GM12878 (cell line): ENCODE data around the gene ACCS. TPM values are rescaled to one million over a fixed set of nuclear protein-coding genes. Genes with fewer than 3 reads are reported as not detected.

Experiments used
- ATAC-seq: fragments of 200-7000 bp; cut with Tn5 transposase; 3 replicates; pipeline ENCODE4 v1.9.1; 2020; ENCODE audit warnings: mild to moderate bottlenecking, moderate library complexity
- BruUV-seq: library from RNA; stranded (reverse); fragments of 400-500 nt; replicated peaks from 2 replicates; lab custom pipeline; 2021; lab: Mats Ljungman, UMichigan
- CTCF ChIA-PET: fragments of 300-600 bp; sonication (Branson Sonifier 250); formaldehyde crosslinking; extraction: SDS; loops from one replicate; lab custom pipeline; 2021; ENCODE audit warnings: inconsistent platforms; lab: Yijun Ruan, JAX
- POLR2A ChIA-PET: fragments of 350-600 bp; formaldehyde crosslinking; extraction: SDS; loops from one replicate; lab custom pipeline; 2021; ENCODE audit warnings: inconsistent platforms; lab: Charles Lee
- RAD21 ChIA-PET: fragments of 300-600 bp; sonication (Branson Sonifier 250); formaldehyde crosslinking; loops from one replicate; lab custom pipeline; 2023; ENCODE audit warnings: antibody characterized with exemption; ENCODE audit not compliant: unreplicated experiment; lab: Charles Lee
- SMC1A ChIA-PET: fragments of 300-600 bp; sonication (Branson Sonifier 250); formaldehyde crosslinking; loops from one replicate; lab custom pipeline; 2023; ENCODE audit not compliant: unreplicated experiment, uncharacterized antibody; lab: Charles Lee
- DNase-seq: peaks from one replicate; pipeline ENCODE4 v3.0.0-alpha.2; 2011; ENCODE audit warnings: low read depth, low spot score
- FAIRE-seq: peaks from 3 replicates; lab custom pipeline; 2011; peaks lifted over from hg19 to GRCh38; lab: Jason Lieb, UNC
- H2AFZ ChIP-seq: 2 replicates; pipeline ENCODE4 v1.6.0; 2011; ENCODE audit warnings: low read depth, low read length, control low read depth; ENCODE audit not compliant: control insufficient read depth
- H3K27ac ChIP-seq: 2 replicates; pipeline ENCODE4 v1.5.1; 2011; ENCODE audit warnings: control low read depth; ENCODE audit not compliant: control insufficient read depth, insufficient read depth
- H3K27me3 ChIP-seq, 2 experiments: replicated peaks in 1 of 2; 2 replicates each; pipeline versions ENCODE4 v1.6.0 to v1.6.1; 2011; ENCODE audit warnings: low read length in 1 of 2; ENCODE audit not compliant: control insufficient read depth in 2 of 2, insufficient read depth in 2 of 2
- H3K36me3 ChIP-seq, 2 experiments: 2 replicates each; pipeline ENCODE4 v1.5.1; 2011; ENCODE audit warnings: low read length in 1 of 2; ENCODE audit not compliant: control insufficient read depth in 2 of 2, insufficient read depth in 2 of 2
- H3K4me1 ChIP-seq: 2 replicates; pipeline ENCODE4 v1.6.1; 2011; ENCODE audit warnings: mild to moderate bottlenecking, low read length, moderate library complexity, mixed read lengths; ENCODE audit not compliant: control insufficient read depth, insufficient read depth
- H3K4me2 ChIP-seq: 2 replicates; pipeline ENCODE4 v1.6.0; 2011; ENCODE audit warnings: control low read depth; ENCODE audit not compliant: control insufficient read depth, insufficient read depth
- H3K4me3 ChIP-seq: fragments of 200-600 bp; sonication (generic); 2 replicates; pipeline ENCODE4 v1.5.1; 2016
- H3K79me2 ChIP-seq: 2 replicates; pipeline ENCODE4 v1.6.0; 2011; ENCODE audit warnings: low read length; ENCODE audit not compliant: control insufficient read depth, insufficient read depth
- H3K9ac ChIP-seq: 2 replicates; pipeline ENCODE4 v1.8.0; 2011; ENCODE audit warnings: low read length, control low read depth, mixed read lengths; ENCODE audit not compliant: control insufficient read depth, insufficient read depth
- H3K9me3 ChIP-seq: replicated peaks from 3 replicates; pipeline ENCODE4 v1.5.1; 2011; ENCODE audit warnings: mild to moderate bottlenecking, low read length; ENCODE audit not compliant: control insufficient read depth, insufficient read depth
- H4K20me1 ChIP-seq: 2 replicates; pipeline ENCODE4 v1.6.0; 2011; ENCODE audit not compliant: control insufficient read depth, insufficient read depth
- ATF2 ChIP-seq: IDR thresholded peaks from 2 replicates; pipeline ENCODE4 v1.6.1; 2012; ENCODE audit warnings: low read length, inconsistent platforms
- ATF3 ChIP-seq: IDR thresholded peaks from 2 replicates; pipeline ENCODE4 v1.6.1; 2011; ENCODE audit warnings: low read depth, mild to moderate bottlenecking, low read length, moderate library complexity, borderline replicate concordance; ENCODE audit errors: extremely low read depth
- BRCA1 ChIP-seq: IDR thresholded peaks from 2 replicates; pipeline ENCODE4 v1.6.1; 2011; ENCODE audit warnings: low read depth, low read length, improper control_type of control experiment
- DPF2 ChIP-seq: fragments of 450-650 bp; IDR thresholded peaks from 2 replicates; pipeline ENCODE4 v1.6.1; 2017; ENCODE audit warnings: mild to moderate bottlenecking
- EP300 ChIP-seq, 2 experiments: fragments of 150-350 bp in 1 of 2; IDR thresholded peaks; 2 replicates each; pipeline ENCODE4 v1.6.1; 2011 to 2012; ENCODE audit warnings: low read depth in 2 of 2, low read length in 2 of 2, borderline replicate concordance in 1 of 2, improper control_type of control experiment in 1 of 2, inconsistent platforms in 1 of 2; ENCODE audit not compliant: control insufficient read depth in 1 of 2
- ETV6 ChIP-seq, 2 experiments: fragments of 450-650 bp in 1 of 2; IDR thresholded peaks in 1 of 2; conservative IDR thresholded peaks in 1 of 2; 2 replicates each; pipeline ENCODE4 v1.6.1; 2014; ENCODE audit warnings: antibody characterized with exemption in 1 of 2, borderline replicate concordance in 1 of 2, low read depth in 1 of 2, mild to moderate bottlenecking in 1 of 2, moderate library complexity in 1 of 2
- NKRF ChIP-seq: fragments of 450-650 bp; conservative IDR thresholded peaks from 2 replicates; pipeline ENCODE4 v1.6.1; 2017; ENCODE audit warnings: mild to moderate bottlenecking, moderate library complexity
- PAX8 ChIP-seq: fragments of 450-650 bp; IDR thresholded peaks from 2 replicates; pipeline ENCODE4 v1.6.1; 2017; ENCODE audit warnings: mild to moderate bottlenecking, moderate library complexity
- POU2F2 ChIP-seq: IDR thresholded peaks from 3 replicates; pipeline ENCODE4 v1.6.1; 2011; ENCODE audit warnings: low read depth, mild to moderate bottlenecking, low read length, borderline replicate concordance
- SIX5 ChIP-seq: IDR thresholded peaks from 2 replicates; pipeline ENCODE4 v1.6.1; 2011; ENCODE audit warnings: mild to moderate bottlenecking, low read depth, low read length, moderate library complexity; ENCODE audit not compliant: severe bottlenecking
- STAT3 ChIP-seq: IDR thresholded peaks from 2 replicates; pipeline ENCODE4 v1.6.1; 2011; ENCODE audit warnings: low read depth, low read length, improper control_type of control experiment
- SUPT20H ChIP-seq: IDR thresholded peaks from 2 replicates; pipeline ENCODE4 v1.6.1; 2011; ENCODE audit warnings: low read depth, mild to moderate bottlenecking, low read length, moderate library complexity, borderline replicate concordance; ENCODE audit not compliant: control insufficient read depth
- ZNF592 ChIP-seq: fragments of 450-650 bp; IDR thresholded peaks from 2 replicates; pipeline ENCODE4 v1.6.1; 2017; ENCODE audit warnings: mild to moderate bottlenecking, moderate library complexity
- WGBS: methylation state at CpG from one replicate; pipeline ENCODE4 v1.1.6; 2016; ENCODE audit warnings: low lambda C conversion rate; ENCODE audit not compliant: insufficient replicate concordance, insufficient coverage; ENCODE audit errors: missing lambda C conversion rate; 5-methylcytosine and 5-hydroxymethylcytosine counted together
- in situ Hi-C: fragments of 300-500 bp; cut with MboI; formaldehyde crosslinking; loops from 9 replicates; pipeline ENCODE4 v1.14.3; 2018; ENCODE audit warnings: mixed read lengths
- intact Hi-C: fragments of 100-400 bp; cut with micrococcal nuclease; formaldehyde crosslinking; loops from one replicate; pipeline ENCODE4 v1.14.2; 2022; ENCODE audit not compliant: unreplicated experiment
- polyA plus RNA-seq, 11 experiments: library from polyadenylated mRNA; depleted of rRNA in 4 of 11; unstranded in 6 of 11; stranded (reverse) in 5 of 11; fragments of >200 nt; fragmentation: Nextera tagmentation in 4 of 11; fragmentation: Illumina TruSeq in 1 of 11; extraction: Ambion mirVana in 4 of 11; extraction: Trizol in 1 of 11; gene quantifications; 1 replicate in 1 of 11; 2 replicates in 10 of 11; pipeline versions ENCODE4 v1.2.1 to v1.2.3, GENCODE V29; 2011 to 2016; ENCODE audit warnings: inconsistent platforms in 2 of 11, missing spikeins in 2 of 11, low read depth in 1 of 11
- total RNA-seq, 4 experiments: library from RNA; depleted of rRNA in 3 of 4; stranded (reverse); fragments of >200 nt in 3 of 4; fragmentation: Illumina TruSeq in 1 of 4; extraction: Trizol in 1 of 4; gene quantifications; 2 replicates each; pipeline versions ENCODE4 v1.2.1 to v1.2.3, GENCODE V29; 2013 to 2021

ACCS gene
- total and polyA plus RNA-seq, 10 of the 15 experiments (the other 5 are each of a cell fraction or from before 2014, with no cell fraction given) = 4.8 to 35.9 (median 17.0) TPM

GRCh38 chr11:44083433-44083832 is 17.4 kb downstream of the ACCS start:
- SMC1A ChIA-PET = no interaction called here
- DNase-seq (no peak), ATAC-seq (no peak), FAIRE-seq (no peak)
- no peak overlapping the region for H3K4me3 ChIP-seq
- intact Hi-C loops (no loop called here), in situ Hi-C loops (no loop called here)
- no peak overlapping the region for H3K4me2 ChIP-seq
- H3K9me3 ChIP-seq = no peaks in the 10 kb centered on the region; the same call in 1 of the 3 replicates
- no peak overlapping the region for H3K9ac ChIP-seq
- H3K27me3 ChIP-seq = no peaks in the 10 kb centered on the region
- no TSS peak for BruUV-seq
- CTCF ChIA-PET = no interaction called here
- H3K27ac ChIP-seq = no peak overlapping the region
- H3K36me3 ChIP-seq = no peaks in the 10 kb centered on the region
- POLR2A ChIA-PET = no interaction called here
- WGBS = 86% methylated on average over 10 of the region's 10 CpGs
- no peak overlapping the region for H2AFZ ChIP-seq
- no peaks in the 10 kb centered on the region for H3K79me2 ChIP-seq
- H3K4me1 ChIP-seq = no peaks in the 10 kb centered on the region
- no peaks in the 10 kb centered on the region for H4K20me1 ChIP-seq
- RAD21 ChIA-PET = no interaction called here
- TF ChIP-seq ATF3 (no peak), BRCA1 (no peak), SIX5 (no peak), NKRF (no peak), ZNF592 (no peak), DPF2 (no peak), STAT3 (no peak), ATF2 (no peak), POU2F2 (no peak), PAX8 (no peak), SUPT20H (no peak), ETV6 (conservative IDR thresholded peaks at IDR 0.05 in 1 of 2, IDR thresholded peaks at IDR 0.05 in 1 of 2; ENCODE audit: borderline replicate concordance in 1 of 2, low read depth in 1 of 2) (no peak), EP300 (IDR thresholded peaks at IDR 0.05; ENCODE audit: borderline replicate concordance in 1 of 2, control insufficient read depth in 1 of 2, low read depth in 2 of 2, low read length in 2 of 2) (no peak)
